ENCODE measurements around the gene TREX2.

DNA sequence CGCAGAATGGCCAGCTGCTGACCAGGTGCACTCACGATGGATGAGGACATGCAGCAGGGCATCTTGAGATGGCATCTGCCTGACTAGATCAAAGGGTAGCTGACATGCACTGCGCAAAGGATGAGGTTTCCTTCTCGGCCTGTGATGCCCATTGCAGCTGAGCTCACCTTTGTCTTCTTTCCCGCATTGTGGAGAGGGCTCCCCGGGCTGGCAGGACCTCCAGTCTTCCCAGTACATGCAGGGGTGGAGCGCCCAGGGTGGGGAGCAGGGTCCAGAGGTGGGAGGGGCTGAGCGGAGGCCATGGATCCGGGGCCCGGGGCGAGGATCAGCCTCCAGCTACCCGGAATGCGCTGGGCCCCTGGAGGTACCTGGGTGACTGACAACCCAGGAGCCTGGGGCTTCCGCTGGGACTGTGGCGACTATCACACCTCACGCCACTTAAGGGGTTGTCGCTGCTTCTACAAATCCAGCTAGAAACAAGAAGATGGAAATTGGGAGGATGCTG lies 12.0 kb downstream of the TREX2 start:
- no peak for TF ChIP-seq CTCF (IDR thresholded peaks at IDR 0.05)
- TF ChIP-seq POLR2A (IDR thresholded peaks at IDR 0.05): no peak

All from gastroesophageal sphincter (tissue), 3 donors.